AML-193 (cell line): Measurements from ENCODE around the gene NUDT16.
"Not testable (repeated sequence)": the region's sequence is repeated elsewhere in the genome, so short reads cannot be mapped to it uniquely, and the experiment has no call there.

Source experiments
- DNase-seq, 2 experiments: peaks; one replicate each; lab custom pipeline; 2025; lab: John Stamatoyannopoulos, UW

Gene NUDT16

DNA sequence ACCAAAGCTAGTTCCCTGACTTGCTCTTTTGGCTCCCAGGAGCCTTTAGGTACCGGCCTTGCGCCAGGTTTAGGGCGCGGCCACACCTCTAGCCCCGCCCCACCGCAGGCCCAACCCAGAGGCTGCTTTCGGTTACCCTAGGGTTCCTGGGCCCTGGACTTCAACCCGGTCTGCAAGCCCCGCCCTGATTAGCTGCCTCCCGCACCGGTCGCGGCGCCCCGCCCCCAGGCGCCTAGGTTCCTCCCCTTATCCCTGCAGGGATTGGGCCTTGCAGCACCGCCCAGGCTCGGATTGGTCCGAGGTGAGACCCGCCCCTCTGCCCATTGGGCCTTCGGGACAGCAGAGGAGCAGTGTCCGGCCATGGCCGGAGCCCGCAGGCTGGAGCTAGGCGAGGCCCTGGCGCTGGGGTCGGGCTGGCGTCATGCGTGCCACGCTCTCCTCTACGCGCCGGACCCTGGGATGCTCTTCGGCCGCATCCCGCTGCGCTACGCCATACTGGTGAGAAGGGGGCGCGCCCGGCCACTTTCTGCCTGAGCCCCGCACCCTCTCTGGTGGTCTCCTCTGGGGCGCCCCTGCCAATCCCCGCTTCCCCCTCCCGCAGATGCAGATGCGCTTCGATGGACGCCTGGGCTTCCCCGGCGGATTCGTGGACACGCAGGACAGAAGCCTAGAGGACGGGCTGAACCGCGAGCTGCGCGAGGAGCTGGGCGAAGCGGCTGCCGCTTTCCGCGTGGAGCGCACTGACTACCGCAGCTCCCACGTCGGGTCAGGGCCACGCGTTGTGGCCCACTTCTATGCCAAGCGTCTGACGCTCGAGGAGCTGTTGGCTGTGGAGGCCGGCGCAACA lies at the start of gene NUDT16:
TSS of gene NUDT16 (plus strand) at position 330 of the 847 bp plus-strand sequence. CDS start at position 361, 31 bp downstream.
- peak; percentile 99 for DNase-seq

DNA sequence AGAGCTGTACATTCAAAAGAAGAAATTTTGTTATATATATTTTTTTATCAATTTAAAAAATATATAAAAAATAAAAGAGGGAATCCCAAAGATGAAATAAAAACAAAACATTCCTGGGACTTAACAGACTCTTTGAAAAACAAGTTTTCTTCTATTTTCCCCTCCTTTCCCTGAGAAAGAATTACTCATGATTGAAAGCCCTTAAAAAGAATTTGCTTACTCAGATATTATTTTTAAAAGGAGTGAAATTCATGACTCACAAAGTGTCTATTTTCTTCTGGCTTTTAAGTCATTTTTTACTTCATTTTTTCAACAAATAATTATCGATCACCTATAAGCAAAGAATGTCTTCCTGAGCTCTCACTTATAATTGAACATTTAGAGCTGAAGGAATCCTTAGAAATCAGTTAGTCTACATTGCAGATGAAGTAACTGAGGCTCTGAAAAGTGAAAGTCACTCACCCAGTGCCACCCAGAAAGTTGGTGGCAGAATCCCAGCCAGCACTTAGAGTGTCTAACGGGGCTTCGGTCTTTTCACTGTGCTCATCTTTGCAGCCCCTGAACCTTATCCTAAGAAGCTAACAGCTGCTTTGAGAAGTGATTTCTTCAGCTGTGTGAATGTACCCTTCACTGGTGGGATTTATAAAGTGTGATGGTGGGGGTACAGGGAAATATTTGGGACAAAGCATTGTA lies 42.5 kb upstream of the NUDT16 start:
- DNase-seq: no peak

DNA sequence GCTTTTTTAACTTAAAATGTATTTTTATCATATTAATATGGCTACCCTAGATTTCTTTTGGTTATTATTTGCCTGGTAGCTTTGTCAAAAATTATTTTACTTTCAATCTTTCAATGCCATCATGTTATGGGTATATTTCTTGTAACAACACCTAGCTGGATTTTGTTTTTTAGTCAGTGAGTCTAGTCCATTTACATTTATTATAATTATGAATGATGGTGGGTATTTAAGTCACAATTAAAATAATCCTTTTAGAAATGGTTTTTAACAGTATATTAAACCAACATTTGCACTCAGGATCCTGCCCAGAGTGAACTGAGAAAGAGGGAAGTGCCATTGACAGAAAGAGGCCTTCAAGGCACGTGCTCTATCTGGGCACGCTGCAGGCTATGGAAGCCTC lies 39.8 kb upstream of the NUDT16 start:
- DNase-seq: no peak

DNA sequence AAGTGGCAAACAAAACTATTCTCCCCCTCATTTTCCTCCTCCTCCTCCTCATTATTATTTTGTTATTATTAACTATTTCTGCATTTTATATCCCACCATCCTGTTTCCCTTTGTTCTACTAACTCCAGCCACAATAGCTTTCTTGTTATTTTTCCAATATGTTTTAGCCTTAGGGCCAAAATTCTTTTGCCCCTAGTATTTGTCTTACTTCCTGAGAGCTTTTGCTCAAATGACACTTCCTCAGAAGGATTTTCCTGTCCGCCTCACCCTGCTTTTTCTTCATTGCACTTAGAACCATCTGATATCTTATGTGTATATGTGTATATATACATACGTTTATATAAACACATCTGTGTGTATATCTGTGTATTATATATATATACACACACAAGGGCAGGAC lies 32.7 kb upstream of the NUDT16 start:
- DNase-seq: no peak

DNA sequence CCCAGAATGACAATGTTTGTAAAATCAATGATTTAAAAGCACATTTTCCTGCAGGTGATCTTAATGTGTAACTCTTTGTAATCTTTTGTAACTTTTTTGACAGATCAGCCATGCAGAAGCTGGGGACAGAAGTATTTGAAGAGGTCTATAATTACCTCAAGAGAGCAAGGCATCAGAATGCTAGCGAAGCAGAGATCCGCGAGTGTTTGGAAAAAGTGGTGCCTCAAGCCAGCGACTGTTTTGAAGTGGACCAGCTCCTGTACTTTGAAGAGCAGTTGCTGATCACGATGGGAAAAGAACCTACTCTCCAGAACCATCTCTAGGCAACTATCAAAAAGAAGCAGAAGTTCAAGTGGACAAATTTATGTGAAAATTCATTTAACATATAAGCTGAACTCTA lies 32.1 kb upstream of the NUDT16 start:
- DNase-seq: no peak

DNA sequence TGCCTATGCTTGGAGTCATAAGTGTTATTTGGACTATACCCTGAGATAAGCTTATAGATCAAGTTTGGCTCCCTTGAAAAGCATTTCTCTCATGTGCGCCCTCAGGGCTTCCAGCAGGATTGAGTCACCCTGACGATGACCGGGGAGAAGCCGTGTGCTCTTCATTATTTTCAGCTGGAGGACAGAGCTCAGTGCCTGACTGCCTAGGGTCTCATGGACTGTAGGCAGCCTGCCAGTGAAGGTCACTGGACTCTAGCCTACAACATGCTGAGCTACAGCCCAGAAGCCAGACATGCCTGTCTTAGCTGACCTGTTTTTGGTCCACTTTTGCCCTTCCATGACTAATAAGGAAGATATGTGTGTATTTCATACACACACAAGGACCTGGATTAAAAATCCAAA lies 31.6 kb upstream of the NUDT16 start:
- no peak for DNase-seq

DNA sequence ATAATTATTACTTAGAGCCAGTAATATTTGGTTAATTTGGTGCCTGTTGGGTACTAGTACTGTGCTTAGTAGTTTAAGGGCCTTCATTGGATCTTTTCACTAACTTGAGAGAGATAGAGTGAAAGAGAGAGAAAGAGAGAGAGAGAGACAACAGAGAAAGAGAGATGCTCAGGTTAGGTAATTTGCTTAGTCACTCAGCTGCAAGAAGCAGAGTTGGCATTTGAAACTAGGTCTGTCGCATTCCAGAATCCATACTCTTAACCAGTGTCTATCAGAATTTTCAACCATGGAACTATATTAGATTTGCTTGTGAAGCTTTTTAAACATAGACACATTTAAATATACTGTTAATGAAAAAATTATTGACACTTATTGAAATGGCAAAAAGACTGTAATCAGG lies 31.1 kb upstream of the NUDT16 start:
- no peak for DNase-seq

DNA sequence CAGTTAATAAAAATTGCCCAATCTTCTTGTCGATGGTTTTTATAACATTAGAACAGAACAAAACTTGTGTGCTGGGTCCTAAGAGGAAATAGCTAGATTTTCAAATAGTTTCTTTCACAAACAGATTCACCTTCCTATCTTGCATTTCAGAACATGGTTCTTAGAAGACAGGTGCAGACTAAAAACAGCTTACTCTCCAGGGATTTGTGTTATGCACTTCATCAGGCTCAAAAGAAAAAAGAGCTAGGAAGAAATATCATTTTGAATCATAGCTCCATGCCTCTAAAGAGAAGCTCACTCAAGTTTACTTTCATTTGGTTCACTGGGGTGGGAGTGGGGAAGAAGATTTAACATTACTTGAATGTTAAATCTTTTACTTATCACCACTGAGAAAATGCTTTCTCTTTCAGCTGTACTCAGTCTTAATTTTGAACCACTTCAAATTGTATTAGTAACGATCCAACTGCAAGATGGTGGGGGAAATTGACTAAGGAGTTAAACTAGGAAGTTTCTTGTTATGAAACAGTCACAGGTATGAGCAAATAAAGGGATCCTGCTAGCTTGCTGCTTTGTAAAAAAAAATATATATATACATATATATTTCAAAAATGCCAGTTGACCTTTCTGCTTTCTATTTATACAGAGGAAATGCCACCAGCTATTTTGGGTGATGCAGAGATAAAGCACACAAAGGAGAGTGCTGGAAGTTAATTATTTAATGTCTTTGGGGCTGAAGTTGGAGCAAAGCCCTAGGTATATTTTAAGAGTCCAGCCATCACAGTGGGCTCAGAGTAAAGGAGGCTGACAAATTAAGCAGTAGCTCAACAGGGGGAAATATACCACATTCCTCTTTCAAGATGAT lies 28.3 kb upstream of the NUDT16 start:
- DNase-seq: no peak

DNA sequence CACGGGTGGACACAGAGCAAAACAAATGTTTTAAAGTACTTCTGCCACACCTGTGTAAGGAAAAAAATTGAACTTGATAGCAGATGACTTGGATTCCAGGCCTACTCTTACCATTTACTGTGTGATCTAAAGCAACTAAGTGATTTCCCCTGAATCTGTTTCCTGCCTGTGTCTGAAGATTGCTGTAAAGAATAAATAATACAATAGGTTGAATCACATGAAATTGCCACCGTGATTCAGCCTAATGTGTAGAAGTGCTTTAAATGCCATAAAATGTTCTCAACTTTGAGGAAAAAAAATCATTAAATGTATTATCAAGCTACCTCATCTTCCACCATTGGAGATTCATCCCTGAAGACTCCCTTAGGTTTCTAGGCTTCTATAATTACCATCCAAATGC lies 27.6 kb upstream of the NUDT16 start:
- no peak for DNase-seq

DNA sequence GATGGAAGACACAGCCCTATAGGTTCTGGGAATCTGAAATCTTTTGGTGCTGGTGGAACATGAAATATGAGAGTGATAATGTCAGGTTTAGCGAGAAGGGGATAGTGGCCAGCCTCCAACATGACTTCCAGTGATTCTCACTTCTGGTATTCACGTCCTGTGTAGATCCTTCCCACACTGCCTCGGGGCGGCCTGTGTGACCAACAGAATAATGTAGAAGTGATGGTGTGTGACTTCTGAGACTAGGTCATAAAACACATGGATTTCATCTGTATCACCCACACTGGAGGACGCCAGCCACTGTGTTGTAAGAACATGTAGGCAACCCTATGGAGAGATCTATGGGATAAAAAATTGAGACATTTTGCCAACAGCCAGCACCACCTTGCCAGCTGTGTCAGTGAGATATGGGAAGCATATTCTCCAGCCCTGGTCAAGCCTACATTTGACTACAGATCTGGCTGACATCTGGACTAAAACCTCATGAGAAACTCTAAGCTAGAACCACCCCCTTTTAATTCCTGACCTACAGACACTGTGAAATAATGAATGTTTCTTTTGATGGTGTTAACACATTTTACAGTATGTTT lies 25.5 kb upstream of the NUDT16 start:
- no peak for DNase-seq

DNA sequence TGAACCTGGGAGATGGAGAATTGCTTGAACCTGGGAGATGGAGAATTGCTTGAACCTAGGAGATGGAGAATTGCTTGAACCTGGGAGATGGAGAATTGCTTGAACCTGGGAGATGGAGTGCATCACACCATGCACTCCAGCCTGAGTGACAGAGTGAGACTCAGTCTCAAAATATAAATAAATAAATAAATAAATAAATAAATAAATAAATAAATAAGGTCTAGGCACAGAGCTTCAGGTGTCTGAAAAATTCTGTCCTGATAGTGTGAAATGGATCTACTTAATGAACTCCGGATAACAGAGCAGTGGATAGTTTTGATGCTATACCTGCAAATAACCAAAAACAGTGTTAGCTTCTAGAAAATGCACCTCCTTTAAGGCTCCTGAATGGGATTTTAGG lies 24.3 kb upstream of the NUDT16 start:
- DNase-seq: no peak

DNA sequence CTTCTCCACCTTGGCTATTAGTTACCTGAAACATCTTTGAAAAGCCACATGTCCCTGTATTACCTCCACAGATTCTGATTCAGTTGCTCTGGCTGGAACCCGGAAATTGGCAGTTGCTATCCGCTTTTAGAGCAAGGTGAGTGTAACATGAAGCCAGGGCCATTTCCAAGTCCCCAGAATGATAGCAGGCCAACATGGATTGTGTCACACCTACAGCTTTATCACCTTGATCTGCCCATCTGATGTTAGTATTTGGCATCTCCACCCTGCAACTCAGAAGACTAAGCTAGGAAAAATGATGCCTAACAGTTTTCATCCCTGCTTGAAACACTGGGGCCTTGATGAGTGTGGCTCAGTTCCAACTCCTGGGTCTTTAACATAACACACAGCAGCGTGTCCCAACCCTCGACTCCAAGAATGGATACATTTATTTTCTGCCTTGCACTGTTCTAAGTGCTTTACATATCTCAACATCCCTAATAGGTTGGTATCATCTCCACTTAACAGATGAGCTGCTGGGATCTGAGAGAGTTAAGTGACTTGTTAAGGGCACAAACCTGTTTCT lies 21.3 kb upstream of the NUDT16 start:
- DNase-seq: no peak

DNA sequence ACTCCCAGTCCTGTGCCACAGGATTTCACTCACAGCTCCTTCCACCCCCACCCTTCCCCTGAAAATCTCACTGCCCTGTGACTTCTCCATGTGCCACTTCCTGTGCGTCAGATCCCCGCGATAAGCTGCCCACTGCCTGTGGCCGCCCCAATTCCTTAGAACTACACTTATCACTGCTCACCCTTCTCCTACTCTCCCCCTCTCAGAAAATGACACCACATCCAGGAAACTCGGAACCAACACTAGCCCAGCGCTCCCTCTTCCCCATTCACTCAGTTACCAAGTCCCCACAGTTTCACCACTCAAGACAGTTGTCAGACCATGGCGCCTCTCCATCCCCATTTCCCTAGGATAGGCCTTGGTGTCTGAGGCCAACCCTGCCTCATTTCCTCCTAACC lies 20.5 kb upstream of the NUDT16 start:
- not testable (repeated sequence) for DNase-seq

DNA sequence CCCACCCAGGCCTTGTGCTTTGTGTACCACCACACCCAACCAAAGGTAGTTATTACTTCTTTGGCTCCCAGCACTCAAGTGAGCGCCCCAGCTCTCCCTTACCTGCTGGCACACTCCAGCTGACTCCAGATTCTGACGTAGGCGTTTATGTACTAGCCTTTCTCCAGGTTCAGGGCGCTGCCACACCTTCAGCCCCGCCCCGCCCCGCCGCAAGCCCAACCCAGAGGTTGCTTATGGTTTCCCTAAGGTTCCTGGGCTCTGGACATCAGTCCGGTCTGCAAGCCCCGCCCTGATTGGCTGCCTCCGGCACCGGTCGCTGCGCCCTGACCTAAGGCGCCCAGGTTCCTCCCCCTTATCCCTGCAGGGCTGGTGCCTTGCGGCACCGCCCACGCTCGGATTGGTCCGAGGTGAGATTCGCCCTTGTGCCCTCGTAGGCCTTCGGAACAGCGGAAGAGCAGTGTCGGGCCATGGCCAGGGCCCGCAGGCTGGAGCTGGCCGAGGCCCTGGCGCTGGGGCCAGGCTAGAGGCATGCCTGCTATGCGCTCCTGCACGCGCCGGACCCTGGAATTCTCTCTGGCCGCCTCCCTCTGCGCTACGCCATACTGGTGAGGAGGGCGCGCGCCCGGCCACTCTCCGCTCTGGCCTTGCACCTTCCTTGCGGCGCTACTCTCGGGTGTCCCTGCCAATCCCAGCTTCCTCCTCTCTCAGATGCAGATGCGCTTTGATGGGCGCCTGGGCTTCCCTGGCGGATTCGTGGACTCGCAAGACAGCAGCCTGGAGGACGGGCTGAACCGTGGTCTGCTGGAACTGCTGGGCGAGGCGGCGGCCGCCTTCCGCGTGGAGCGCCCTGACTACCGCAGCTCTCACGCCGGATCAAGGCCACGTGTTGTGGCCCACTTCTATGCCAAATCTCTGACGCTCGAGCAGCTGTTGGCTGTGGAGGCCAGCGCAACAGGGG lies 19.8 kb upstream of the NUDT16 start:
- DNase-seq: no peak

DNA sequence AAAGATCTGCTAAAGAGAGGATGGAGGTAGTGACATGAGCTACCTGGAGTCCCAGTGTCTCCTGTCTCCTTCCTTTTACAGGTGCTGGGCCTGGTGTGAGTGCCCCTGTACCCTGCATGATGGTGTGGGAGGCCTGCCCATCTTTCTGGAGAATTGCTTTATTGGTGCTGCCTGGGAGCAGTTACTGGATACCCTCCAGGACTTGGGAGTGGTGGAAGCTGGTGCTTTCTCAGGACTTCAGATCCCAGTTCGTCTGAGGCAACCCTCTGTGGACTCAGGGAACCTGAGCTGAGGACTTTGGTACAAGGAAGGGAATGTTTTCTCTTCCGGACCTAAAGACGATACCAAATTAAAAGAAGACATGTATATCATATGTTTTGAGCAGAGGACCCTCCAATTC lies 18.3 kb upstream of the NUDT16 start:
- no peak for DNase-seq

DNA sequence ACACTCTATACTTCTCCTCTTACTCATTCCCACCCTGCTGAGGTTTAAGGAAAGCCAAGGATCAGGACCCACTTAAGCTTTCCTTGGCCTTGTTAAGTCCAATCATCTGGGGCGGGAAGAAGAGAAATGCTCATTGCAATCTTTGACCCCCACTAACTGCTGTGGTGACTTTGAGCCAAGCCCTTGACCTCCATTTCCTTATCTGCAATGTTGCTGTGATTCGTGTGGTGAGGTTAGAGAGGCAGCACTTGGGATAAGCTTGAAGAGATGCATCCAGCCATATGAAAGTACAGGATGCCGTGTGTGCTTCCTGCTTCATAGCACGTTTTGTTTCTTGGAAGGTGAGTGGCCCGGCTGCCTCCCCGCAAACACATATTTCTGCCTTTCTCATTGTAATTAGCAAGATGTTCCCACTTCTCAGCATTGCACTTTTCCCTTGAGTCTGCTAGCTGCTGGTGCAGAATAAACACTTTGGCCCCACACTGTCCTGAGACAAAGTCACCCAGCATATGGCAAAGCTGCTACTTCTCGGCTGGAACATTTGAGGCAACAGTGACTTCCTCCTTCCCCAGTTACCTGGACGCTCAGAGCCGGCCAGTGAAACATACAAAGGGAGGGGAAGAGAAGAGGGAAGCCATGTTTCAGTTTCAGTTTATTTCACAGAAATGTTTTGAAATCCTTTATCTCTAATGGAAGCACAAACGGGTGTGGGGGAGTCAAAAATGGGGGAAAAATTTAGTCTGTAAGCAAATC lies 10.5 kb upstream of the NUDT16 start:
- no peak for DNase-seq

DNA sequence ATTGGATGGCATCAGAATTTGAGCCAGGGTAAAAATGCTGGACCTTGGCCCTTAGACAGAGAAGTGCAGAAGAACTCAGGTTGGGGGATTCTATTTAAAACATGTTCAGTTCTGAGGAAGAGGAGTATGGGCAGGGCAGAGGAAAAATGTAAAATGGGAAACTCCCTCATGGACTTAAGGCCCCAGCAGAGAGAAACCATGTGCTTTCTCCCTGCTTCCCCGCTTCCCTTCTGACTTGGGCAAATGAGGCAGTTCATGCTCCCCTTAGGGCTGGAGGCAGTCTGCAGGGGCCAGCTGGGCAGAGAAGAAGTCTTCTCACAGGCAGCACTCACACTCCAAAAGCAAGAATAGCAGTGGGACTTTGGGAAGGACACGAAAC lies 9.9 kb upstream of the NUDT16 start:
- DNase-seq: no peak

DNA sequence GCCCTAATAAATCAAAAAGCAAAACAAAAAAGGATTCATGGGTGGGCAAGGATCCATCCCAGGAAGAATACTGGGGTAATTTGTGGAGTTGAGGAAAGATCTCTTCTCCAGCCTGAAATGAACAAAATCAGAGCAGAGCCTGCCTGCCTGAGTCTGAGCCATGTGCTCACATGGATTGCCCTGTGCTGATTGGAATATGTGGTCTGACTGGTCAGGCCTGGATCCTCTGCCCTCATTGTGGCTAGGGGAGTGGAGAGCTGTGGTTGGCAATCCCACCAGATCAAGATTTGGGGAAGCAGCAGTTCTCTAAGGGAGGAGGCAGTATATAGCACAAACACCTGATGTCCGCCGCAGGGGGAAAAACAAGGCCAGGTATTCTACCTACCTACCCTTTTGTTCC lies 6.8 kb upstream of the NUDT16 start:
- DNase-seq: no peak

DNA sequence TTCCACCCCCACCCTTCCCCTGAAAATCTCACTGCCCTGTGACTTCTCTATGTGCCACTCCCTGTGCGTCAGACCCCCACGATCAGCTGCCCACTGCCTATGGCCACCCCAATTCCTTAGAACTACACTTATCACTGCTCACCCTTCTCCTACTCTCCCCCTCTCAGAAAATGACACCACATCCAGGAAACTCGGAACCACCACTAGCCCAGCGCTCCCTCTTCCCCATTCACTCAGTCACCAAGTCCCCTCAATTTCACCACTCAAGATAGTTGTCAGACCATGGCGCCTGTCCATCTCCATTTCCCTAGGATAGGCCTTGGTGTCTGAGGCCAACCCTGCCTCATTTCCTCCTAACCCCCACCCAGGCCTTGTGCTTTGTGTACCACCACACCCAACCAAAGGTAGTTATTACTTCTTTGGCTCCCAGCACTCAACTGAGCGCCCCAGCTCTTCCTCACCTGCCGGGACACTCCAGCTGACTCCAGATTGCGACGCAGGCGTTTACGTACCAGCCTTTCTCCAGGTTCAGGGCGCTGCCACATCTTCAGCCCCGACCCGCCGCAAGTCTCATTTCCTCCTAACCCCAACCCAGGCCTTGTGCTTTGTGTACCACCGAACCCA lies 641 bp upstream of the NUDT16 start:
- DNase-seq: not testable (repeated sequence)
